ENCODE data around the gene BLOC1S2.

GRCh38 chr10:100306861-100307260 lies 20.4 kb upstream of the BLOC1S2 start:
- TF ChIP-seq CTCF (conservative IDR thresholded peaks at IDR 0.05 in 1 of 2, IDR thresholded peaks at IDR 0.05 in 1 of 2; ENCODE audit: extremely low read depth in 1 of 2, insufficient read depth in 1 of 2, low read depth in 1 of 2, low read length in 2 of 2) (no peak), EZH2 (IDR thresholded peaks at IDR 0.05; ENCODE audit: borderline replicate concordance, low read length) (no peak)
